Measurements from ENCODE around the gene EML6.

The EML6 gene

GRCh38 chr2:54678719-54679118 lies 44.7 kb upstream of the EML6 start:
- peaks cover 23% of the 10 kb centered on the region for H3K4me1 Mint-ChIP-seq
- H3K4me3 Mint-ChIP-seq: no peak overlapping the region
- H3K27me3 Mint-ChIP-seq (ENCODE audit: low read depth, poor library complexity): peaks cover 11% of the 10 kb centered on the region
- no peak for TF ChIP-seq CTCF (IDR thresholded peaks at IDR 0.05)
- peaks cover 10% of the 10 kb centered on the region for H3K9me3 Mint-ChIP-seq
- H3K36me3 Mint-ChIP-seq (ENCODE audit: low read depth): no peaks in the 10 kb centered on the region
- H3K27ac Mint-ChIP-seq: no peak overlapping the region
- no peak for DNase-seq

- TF ChIP-seq CTCF (IDR thresholded peaks at IDR 0.05): no peak
- no peak overlapping the region for H3K4me3 Mint-ChIP-seq
- peaks cover 17% of the 10 kb centered on the region for H3K4me1 Mint-ChIP-seq
- peaks cover 10% of the 10 kb centered on the region for H3K9me3 Mint-ChIP-seq
- no peak for DNase-seq
- H3K27me3 Mint-ChIP-seq (ENCODE audit: low read depth, poor library complexity): peaks cover 8% of the 10 kb centered on the region
- no peaks in the 10 kb centered on the region for H3K36me3 Mint-ChIP-seq (ENCODE audit: low read depth)
- no peak overlapping the region for H3K27ac Mint-ChIP-seq
Observed at GRCh38 chr2:54680397-54681041, 42.9 kb upstream of the EML6 start.

- TF ChIP-seq CTCF (IDR thresholded peaks at IDR 0.05): no peak
- no peak overlapping the region for H3K27ac Mint-ChIP-seq
Observed at GRCh38 chr2:54681416-54681815, 42.0 kb upstream of the EML6 start.

GRCh38 chr2:54683596-54683995 lies 39.9 kb upstream of the EML6 start:
- no peak overlapping the region for H3K27ac Mint-ChIP-seq
- H3K9me3 Mint-ChIP-seq: peaks cover 10% of the 10 kb centered on the region
- no peak for DNase-seq
- peaks cover 6% of the 10 kb centered on the region for H3K4me1 Mint-ChIP-seq
- H3K4me3 Mint-ChIP-seq: no peak overlapping the region
- H3K36me3 Mint-ChIP-seq (ENCODE audit: low read depth): no peaks in the 10 kb centered on the region
- no peak for TF ChIP-seq CTCF (IDR thresholded peaks at IDR 0.05)
- peaks cover 17% of the 10 kb centered on the region for H3K27me3 Mint-ChIP-seq (ENCODE audit: low read depth, poor library complexity)

More at GRCh38 chr2:54681416-54681815, 42.0 kb upstream of the EML6 start:
- Mint-ChIP-seq H3K27me3 (ENCODE audit: low read depth, poor library complexity) (peaks cover 10% of the 10 kb centered on the region), H3K36me3 (ENCODE audit: low read depth) (no peaks in the 10 kb centered on the region), H3K4me1 (peaks cover 17% of the 10 kb centered on the region), H3K4me3 (no peak overlapping the region), H3K9me3 (peaks cover 10% of the 10 kb centered on the region)
- no peak for DNase-seq

- Mint-ChIP-seq H3K36me3 (ENCODE audit: low read depth) (no peaks in the 10 kb centered on the region), H3K27ac (no peak overlapping the region), H3K4me1 (no peaks in the 10 kb centered on the region), H3K27me3 (ENCODE audit: low read depth, poor library complexity) (peaks cover 24% of the 10 kb centered on the region), H3K9me3 (peaks cover 10% of the 10 kb centered on the region), H3K4me3 (no peak overlapping the region)
- TF ChIP-seq CTCF (IDR thresholded peaks at IDR 0.05): no peak
- no peak for DNase-seq
Observed at GRCh38 chr2:54685263-54685775, 38.1 kb upstream of the EML6 start.

GRCh38 chr2:54687595-54688152 lies 35.8 kb upstream of the EML6 start:
- Mint-ChIP-seq H3K36me3 (ENCODE audit: low read depth) (no peaks in the 10 kb centered on the region), H3K27ac (no peak overlapping the region), H3K4me1 (no peaks in the 10 kb centered on the region), H3K27me3 (ENCODE audit: low read depth, poor library complexity) (peaks cover 19% of the 10 kb centered on the region), H3K4me3 (no peak overlapping the region), H3K9me3 (no peaks in the 10 kb centered on the region)
- no peak for TF ChIP-seq CTCF (IDR thresholded peaks at IDR 0.05)
- DNase-seq: no peak

Measured in nephron progenitor cell (in vitro differentiated cells).